SK-MEL-5 (cell line): ENCODE results near the gene ENTPD2. TPM values are rescaled to one million over a fixed set of nuclear protein-coding genes. Genes with fewer than 3 reads are reported as not detected.
"Not testable (repeated sequence)": the region's sequence is repeated elsewhere in the genome, so short reads cannot be mapped to it uniquely, and the experiment has no call there.

Experiments used
- DNase-seq: peaks from one replicate; pipeline ENCODE4 v3.0.0-alpha.2; 2016; ENCODE audit warnings: low read depth, low spot score
- in situ Hi-C: cut with HindIII; loops from 2 replicates; pipeline ENCODE4 v1.10.0; 2016; ENCODE audit warnings: low sequenced_read_pairs, high pct_unique_total_duplicates, low pct_unique_long_range_greater_than_20kb
- total RNA-seq: library from RNA; depleted of rRNA; stranded (reverse); fragments of >200 nt; shearing (Covaris generic); gene quantifications from 2 replicates; pipeline ENCODE4 v1.2.3, GENCODE V29; 2014

ENTPD2 gene
- total RNA-seq, 1 experiment from 2014 or later = not detected

DNA sequence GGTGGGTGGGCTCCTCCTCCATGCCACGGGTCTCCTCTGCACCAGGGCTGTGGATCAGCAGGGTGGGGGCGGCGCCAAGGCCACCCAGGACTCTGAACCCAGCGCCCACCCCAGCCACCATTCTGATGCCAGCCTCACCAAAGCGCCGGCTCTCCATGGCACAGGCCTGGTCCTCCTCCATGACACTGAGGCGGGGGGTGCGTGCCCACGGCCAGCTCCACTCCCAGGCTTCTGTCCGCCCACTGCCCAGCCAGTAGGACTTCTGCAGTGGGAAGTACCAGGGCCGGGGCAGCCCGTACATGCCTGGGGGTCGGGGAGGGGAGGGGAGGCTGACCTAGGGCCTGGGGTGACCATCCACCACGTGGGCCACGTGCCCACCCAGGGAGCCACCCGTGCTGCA is 37.4 kb downstream of the ENTPD2 start:
- no peak for DNase-seq
- in situ Hi-C loops = no loop called here

DNA sequence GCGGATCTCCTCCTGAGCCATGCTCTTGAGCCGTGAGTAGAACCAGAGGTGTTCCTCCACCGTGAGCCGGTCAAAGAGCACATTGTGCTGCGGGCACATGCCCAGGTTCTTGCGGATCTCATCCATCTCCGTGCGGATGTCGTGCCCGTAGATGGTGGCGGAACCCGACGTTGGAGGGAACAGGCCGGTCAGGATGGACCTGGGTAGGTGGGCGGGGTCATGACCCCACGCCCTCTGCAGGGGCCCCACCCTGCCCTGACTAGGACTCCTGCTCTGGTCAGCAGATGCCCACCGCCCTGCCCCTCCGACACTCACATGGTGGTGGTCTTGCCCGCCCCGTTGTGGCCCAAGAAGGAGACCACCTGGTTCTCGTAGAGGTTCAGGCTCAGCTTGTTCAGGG is 37.9 kb downstream of the ENTPD2 start:
- no peak for DNase-seq
- in situ Hi-C loops = no loop called here

DNA sequence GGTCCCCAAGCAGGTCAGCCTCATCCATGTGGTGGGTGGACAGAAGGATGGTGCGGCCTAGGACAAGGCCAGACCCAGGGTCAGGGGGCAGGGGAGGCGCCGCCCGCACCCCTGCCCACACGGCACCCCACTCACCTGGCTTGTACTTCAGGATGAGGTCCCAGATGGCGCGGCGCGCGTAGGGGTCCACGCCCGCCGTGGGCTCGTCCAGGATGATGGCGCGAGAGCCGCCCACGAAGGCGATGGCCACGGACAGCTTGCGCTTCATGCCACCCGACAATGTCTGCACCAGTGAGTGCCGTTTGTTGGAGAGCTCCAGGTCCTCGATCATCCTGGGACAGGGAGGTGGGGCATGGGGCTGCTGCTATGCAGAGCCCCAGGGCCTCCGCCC is 38.3 kb downstream of the ENTPD2 start:
- DNase-seq = no peak
- in situ Hi-C loops = no loop called here

DNA sequence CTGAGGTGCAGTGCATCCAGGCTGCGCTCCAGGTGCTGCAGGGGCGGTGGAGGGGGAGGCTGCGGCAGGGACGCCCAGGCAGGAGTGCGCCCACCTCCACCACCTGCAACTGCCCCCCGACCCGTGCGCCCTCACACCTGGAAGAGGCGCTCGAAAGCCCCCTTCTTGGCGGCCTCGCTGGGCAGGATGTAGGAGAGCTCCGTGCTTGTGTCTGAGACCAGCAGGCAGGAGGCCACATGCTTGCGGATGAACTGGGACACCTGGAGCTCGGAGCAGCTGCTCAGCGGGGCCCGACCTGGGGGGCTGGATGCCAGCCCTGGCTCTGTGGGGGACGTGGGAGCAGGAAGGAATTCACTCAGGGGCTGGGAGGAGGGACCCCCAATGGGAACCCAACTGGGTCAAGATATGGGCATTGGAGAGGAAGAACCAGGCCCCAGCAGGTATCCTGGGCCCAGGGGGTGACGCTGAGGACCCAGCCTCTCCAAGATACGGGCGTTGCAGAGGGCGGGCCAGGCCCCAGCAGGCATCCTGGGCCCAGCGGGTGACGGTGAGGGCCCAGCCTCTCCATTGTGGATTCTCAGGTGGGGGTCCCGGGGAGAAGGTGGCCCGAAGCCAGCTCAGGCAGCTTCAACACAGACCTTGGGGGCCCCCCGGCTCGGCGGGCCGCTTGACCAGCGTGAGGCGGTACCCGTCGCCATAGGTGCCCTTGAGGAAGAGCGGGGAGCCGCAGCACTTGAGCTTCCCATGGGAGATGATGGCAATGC is 38.9 kb downstream of the ENTPD2 start:
- DNase-seq = no peak
- in situ Hi-C loops = no loop called here

DNA sequence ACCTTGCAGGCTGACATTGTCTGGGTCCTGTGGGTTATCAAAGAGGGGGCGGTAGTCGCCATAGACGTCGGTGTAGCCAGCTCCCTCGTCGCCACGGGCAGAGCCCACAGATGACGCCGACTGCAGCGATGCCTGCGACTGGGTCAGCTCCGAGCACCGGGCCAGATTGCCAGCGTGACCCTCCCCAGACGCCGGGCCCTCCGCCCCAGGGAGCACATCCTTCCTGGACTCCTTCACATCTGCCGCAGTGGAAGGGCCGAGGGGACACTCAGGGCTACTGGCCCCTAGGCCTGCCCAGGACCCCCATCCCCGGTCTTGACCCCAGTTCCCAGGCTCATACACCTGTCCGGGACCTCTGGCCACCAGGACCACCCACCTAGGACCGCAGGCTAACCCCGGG is 39.7 kb downstream of the ENTPD2 start:
- in situ Hi-C loops = no loop called here
- DNase-seq = no peak

DNA sequence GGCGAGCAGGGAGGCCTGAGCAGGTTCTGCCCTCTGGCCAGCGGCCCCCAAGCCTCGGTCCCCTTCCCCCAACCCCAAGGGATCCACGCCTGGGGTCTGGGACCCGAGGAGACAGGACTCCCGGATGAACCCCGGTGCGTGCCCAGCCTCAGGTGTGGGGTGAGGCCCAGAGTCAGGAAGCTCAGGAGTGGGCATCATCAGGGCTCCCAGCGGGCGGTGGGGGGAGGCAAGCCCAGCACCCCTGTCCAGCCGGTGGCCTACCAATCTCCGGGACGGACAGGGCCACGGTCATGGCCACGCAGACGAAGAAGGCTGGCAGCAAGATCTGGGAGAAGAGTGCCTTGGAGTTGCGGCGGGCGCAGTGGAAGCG is 40.3 kb downstream of the ENTPD2 start:
- no peak for DNase-seq
- in situ Hi-C loops = no loop called here

DNA sequence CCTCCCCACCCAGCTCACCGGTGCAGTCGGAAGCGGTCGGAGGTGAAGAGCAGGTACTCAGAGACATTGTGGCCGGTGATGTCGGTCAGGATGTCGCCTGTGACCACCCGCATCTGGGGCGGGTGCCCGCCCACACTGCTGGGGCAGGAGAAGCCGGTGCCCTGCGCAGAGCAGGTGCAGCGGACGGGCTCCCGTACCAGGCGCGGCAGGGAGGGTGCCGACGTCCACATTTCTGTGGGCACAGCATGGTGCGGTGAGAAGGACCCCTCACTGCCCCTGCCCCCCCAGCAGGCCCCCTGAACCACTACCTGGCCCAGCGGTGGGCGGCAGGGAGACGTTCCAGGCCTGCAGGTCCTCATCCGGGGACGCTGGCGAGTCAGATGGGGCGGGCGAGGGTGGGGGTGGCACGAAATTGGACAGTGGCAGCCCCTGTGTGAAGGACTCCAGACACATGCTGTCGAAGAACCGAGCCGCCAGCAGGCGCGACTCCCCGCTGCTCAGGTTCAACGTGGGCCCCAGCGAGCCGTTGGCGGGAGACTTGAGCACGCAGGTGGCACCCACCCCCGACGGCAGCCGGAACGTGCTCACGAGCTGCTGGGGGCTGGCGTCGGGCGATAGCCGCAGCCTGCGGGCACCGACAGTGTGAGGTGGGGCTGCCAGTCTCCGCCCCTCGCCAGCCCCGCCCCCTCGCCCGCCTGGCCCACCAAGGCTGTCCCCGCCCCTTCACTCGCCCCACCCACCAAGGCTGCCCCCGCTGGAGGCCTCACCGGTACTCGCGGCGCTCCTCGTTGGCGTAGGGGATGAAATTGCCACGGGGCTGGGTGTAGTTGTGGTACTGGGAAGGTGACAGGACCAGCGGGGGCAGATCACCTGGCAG is 40.9 kb downstream of the ENTPD2 start:
- in situ Hi-C loops = no loop called here

DNA sequence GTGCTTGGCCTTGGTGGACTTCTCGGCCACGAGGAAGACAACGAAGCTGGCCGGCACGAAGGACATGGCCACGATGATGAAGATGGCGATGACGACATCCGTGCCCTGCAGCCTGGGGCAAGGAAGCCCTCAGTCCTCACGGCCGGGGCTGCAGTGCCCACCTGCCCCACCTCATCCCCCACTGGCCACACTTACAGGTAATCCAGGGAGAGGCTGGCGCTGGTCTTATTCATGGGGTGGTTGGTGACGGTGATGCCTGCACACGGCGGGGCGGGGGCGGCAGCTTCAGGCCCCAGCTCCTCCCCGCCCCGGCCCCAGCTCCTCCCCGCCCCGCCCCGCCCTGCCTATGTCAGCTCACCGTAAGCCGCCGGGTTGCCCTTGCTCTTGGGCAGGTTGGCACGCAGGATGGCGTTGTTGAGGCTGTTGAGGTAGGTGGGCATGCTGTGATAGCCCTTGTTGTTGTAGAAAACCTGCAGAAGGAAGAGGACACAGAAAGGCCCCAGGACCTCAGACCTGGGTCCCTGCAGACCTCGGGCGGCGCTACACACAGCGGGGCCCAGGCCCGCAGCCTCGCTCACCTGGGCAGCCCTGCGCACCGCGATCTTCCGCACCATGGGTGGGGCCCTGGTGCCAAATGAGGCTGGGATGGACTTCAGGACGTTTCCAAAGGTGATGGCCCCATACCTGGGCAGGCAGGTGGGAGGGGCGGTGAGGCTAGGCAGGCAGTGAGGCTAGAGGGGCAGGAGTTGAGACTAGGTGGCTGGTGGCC is 41.8 kb downstream of the ENTPD2 start:
- DNase-seq = no peak
- in situ Hi-C loops = no loop called here

More for the DNA sequence above, 40.9 kb downstream of the ENTPD2 start:
- no peak for DNase-seq

DNA sequence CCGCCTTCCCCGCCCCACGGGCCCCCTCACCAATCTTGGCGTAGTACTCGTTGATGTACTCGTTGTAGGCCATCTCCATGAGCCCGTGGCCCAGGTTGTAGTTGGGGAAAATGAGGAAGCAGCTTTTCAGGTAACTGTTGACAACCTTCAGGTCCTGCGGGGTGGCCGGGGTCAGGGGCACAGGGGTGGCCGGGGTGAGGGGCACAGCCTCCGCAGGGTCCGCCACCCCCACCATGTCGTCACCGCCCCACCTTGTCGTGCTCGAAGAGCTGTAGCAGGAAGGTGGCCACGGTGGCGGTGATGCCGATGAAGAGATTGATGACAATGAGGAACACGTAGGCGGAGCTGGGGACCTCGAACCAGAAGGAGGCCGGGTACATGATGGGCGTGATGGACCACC is 42.7 kb downstream of the ENTPD2 start:
- in situ Hi-C loops = no loop called here

DNA sequence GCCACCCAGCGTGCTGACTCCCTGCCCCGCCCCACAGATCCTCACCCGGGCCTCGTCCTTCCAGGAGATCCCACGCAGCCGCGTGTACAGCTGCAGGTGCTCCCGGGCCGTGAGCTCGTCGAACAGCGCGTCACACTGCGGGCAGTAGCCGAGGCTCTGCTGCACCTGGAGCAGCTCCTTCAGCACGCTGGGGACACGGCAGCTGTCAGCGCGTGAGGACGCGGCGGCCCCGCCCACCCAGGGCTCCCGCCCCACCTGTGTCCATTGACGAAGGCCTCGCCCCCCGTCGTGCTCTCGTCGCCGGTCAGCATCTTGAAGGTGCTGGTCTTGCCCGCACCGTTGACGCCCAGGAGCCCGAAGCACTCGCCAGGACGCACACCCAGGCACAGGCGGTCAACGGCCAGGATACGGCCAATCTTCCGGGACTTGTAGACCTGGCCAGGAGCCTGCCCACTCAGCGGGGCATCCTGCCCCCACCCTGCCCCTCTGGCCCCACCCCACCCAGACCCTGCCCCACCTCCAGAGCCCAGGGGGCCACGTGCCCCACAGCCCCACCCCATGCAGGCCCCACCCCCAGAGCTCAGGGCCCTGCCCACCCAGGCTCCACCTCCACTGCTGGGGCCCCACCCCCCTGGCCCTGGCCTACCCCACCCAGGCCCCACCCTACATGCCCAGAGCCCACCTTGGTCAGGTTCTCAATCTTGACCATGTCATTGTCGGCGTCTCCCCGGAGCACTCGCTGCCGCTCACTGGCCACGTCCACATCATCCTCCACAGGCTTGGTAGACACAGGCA is 43.7 kb downstream of the ENTPD2 start:
- no peak for DNase-seq
- in situ Hi-C loops = no loop called here

More for the DNA sequence above, 42.7 kb downstream of the ENTPD2 start:
- DNase-seq = no peak

DNA sequence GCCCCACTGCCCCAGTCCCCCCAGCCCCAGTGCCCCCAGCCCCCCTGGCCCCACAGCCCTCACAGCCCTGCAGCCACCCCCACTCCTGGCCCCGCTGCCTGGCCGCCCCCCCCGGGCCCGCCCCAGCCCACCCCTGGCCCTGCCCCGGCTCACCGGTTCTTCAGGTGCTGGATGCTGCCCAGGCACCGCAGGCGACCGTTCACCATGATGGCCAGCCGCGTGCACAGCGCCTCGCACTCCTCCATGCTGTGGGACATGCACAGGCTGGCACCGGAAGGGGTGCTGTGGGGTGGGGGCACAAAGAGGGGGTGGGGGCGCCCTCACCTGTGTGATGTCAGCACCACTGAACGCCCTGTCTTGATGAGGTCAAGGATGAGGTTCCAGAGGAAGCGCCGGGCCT is 44.6 kb downstream of the ENTPD2 start:
- no peak for DNase-seq
- in situ Hi-C loops = no loop called here

DNA sequence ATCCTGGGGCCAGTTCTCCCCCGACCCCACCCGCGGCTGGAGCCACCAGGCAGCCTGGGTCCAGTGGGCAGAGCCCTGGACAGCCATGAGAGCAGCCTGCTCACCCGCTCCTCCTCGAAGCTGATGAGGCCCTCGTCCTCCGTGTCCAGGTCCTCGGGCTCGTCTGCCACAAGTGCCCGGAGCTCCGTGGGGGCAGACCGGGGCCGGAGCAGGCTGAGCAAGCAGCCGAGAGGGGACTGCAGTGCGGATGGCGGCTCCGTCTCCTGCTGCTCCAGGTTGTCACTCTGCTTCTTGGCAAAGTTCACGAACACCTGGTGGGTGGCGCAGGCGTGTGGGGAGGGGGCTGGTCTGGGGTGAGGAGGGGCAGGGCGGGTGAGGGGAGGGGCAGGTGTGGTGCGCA is 45.5 kb downstream of the ENTPD2 start:
- in situ Hi-C loops = no loop called here
- no peak for DNase-seq

DNA sequence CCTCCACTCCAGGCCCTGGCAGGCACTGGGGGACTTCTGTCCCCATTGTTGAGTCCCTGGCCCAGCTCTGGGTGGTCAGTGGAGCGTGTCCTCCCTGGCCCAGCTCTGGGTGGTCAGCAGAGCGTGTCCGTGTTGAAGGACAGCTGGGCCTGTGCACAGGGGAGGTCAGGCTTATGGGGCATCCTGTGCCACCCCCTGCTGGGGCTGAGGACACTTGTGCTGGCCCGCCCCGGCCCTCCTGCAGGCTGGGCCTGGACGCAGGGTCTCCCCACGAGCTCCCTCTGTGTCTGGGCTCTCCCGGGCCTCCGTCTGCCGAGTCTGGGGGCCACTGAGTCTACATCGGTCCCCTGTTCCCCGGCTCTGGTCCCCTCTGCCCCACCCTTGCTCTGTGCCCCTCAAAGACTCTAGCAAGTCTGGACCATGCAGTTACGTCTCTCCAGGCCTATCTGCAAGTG is 46.0 kb downstream of the ENTPD2 start:
- in situ Hi-C loops = no loop called here
- DNase-seq = no peak

DNA sequence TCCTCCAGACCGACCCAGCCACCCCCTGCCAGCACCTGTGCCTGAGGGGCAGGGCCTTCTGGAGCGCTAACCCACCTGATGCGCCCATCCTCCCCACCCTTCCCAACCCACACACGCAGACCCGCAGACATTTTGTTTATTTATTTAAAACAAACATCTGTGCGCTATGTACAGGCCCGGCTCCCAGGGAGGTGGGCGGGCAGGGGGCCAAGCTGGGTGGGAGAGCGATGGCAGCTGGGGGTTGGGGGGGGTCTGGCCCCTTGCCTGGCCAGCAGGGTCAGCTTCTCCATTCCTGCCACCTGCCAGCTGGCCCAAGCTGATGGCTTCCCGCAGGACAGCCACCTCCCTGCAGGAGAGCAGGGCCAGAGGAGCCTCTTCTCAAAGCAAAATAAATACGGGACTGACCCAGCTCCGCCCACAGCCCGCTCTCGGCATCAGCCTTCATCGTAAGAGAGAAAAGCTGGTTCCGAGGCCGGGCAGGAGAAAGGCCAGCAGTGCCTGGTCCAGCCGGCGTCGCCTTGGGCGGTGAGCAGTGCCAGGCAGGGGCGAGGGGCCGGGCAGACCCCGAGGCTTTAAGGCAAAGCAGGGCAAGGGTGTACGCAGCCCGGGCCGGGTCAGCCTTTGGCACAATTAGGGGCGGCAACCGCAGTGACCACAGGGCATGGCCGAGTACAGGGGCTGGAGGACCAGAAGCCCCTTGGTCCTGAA is 46.6 kb downstream of the ENTPD2 start:
- in situ Hi-C loops = no loop called here
- no peak for DNase-seq

DNA sequence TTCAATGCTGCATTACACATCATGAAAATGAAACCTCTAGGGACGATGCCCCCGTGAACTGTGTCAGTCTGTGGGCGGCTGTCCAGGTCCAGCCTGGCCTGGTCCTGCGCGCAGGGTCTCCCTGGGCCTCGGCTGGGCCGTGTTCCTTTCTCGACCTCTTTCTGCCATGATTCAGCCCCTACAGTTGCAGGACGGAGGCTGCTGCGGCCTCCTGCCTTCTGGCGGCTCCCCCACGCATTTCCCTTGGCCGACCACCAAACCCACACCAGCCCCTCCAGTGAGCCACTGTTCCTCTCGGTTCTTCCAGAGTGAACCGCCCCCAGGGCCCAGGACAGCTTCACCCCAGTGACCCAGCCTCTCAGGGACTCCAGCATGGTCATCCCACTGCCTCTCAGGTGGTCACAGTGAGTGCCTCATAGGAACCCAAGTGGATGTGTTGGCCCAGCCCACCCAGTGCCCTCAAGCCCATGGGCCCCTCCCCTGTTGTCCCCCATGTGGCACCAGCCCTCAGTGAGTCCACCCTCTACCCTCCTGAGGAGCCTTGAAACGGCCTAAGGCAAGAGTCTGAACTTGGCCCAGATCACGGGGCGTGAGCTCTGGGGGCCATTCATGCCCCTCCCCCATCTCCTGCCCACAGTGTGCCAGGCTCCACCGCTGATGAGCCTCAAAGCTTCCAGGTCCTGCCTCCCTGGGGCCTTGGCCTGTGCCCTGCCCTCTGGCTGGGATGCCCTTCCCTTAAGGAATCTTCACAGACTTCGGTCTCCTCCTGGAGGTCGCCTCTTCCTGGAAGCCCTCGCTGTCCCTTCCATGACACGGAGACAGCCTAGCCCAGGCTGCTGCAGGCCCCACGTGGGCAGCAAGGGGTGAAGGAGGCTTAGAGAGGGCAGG is 47.5 kb downstream of the ENTPD2 start:
- in situ Hi-C loops = no loop called here

DNA sequence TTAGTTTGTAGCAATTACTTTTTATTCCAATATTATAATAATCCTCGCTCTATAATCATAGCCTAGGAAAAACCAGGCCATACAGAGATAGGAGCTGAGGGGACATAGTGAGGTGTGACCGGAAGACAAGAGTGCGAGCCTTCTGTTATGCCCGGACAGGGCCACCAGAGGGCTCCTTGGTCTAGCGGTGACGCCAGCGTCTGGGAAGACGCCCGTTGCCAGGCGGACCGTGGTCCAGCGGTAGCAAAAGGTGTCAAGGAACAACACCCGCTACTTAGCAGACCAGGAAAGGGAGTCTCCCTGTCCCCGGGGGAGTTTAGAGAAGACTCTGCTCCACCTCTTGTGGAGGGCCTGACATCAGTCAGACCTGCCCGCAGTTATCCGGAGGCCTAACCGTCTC is 49.6 kb downstream of the ENTPD2 start:
- DNase-seq, in situ Hi-C loops: not testable (repeated sequence)

More for the DNA sequence above, 47.5 kb downstream of the ENTPD2 start:
- no peak for DNase-seq
